ENCODE measurements around the gene LRP10.
A peak's percentile ranks its signal among the peaks of the same experiment; 100 is the strongest.
"Not testable (repeated sequence)": the region's sequence is repeated elsewhere in the genome, so short reads cannot be mapped to it uniquely, and the experiment has no call there.

LRP10 gene

DNA sequence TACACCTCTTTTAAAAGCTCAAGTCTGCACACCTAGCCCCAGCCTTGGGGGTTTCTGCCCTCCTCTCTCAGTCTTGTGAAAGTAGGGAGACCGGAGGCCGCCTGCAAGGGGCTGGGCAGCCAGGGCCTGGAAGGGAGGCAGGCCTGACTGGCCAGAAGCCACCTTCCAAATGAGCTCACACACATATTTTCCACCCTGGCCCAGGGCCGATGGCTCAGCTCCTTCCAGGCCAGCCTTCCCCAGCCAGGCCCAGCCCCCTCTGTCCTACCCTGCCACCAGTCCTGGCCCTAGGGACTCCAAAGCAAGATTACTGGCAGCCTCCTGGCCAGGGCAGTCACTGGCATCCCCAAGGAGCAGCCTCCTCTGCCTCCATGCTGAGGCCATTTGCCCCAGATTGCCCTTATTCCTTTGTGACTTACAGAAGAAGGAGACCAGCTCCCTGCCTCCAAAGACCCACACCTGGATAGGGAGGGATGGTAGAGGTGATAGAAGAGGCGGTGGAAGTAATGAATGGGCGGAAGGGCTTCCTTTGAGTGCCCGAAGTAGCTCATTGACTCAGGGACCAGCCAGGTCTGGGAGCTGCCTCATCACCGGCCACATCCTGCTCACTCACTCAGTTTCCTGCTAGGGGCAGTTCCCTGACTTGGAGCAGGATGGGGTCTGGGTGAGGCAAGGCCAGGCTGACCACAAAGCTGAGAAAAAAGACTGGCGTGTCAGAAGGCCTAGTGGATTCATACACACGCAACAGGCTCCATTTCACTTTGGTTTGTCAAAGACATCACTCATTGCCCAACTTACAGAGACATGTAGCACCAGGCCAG is 20.4 kb upstream of the LRP10 start:
- H3K36me3 ChIP-seq (ENCODE audit: control insufficient read depth in 1 of 2, insufficient read depth in 2 of 2, low read length in 2 of 2) = peaks cover 0 to 10% of the 10 kb centered on the region in 2 donors
- no peaks in the 10 kb centered on the region for H3K9me3 ChIP-seq (ENCODE audit: control insufficient read depth in 1 of 2, low read length in 2 of 2)
- H3K4me3 ChIP-seq (ENCODE audit: low read depth in 1 of 2, low read length in 2 of 2) = peak overlapping the region in 1 of 2 donors; percentile 5
- H3K27me3 ChIP-seq (ENCODE audit: control insufficient read depth in 1 of 2, insufficient read depth in 2 of 2, low read length in 2 of 2) = no peaks in the 10 kb centered on the region
- peak overlapping the region in 1 of 2 donors; percentile 43 for H3K9ac ChIP-seq (ENCODE audit: low read depth in 1 of 2, low read length in 2 of 2)
- H3K27ac ChIP-seq (ENCODE audit: low read depth, low read length) = peak overlapping the region; percentile 76
- peaks cover 36 to 52% of the 10 kb centered on the region in 2 donors for H3K4me1 ChIP-seq (ENCODE audit: control insufficient read depth in 1 of 2, insufficient read depth in 2 of 2, low read length in 2 of 2)

DNA sequence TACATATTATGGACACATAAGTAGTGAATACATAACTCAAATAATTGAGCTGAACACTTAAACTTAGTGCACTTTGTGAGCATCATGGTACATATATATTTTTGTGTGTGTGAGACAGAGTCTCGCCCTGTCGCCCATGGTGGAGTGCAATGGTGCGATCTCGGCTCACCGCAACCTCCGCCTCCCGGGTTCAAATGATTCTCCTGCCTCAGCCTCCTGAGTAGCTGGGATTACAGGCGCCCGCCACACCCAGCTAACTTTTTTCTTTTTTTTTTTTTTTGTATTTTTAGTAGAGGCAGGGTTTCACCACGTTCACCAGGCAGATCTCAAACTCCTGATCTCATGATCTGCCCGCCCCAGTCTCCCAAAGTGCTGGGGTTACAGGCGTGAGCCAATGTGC is 19.4 kb upstream of the LRP10 start:
- peak overlapping the region; percentile 77 for H3K27ac ChIP-seq (ENCODE audit: low read depth, low read length)
- not testable (repeated sequence) for H3K4me3 ChIP-seq (ENCODE audit: low read depth in 1 of 2, low read length in 2 of 2); H3K9ac ChIP-seq (ENCODE audit: low read depth in 1 of 2, low read length in 2 of 2); H3K9me3 ChIP-seq (ENCODE audit: control insufficient read depth in 1 of 2, low read length in 2 of 2); H3K27me3 ChIP-seq (ENCODE audit: control insufficient read depth in 1 of 2, insufficient read depth in 2 of 2, low read length in 2 of 2); H3K36me3 ChIP-seq (ENCODE audit: control insufficient read depth in 1 of 2, insufficient read depth in 2 of 2, low read length in 2 of 2)
- H3K4me1 ChIP-seq (ENCODE audit: control insufficient read depth in 1 of 2, insufficient read depth in 2 of 2, low read length in 2 of 2) = peaks cover 36 to 43% of the 10 kb centered on the region in 2 donors

DNA sequence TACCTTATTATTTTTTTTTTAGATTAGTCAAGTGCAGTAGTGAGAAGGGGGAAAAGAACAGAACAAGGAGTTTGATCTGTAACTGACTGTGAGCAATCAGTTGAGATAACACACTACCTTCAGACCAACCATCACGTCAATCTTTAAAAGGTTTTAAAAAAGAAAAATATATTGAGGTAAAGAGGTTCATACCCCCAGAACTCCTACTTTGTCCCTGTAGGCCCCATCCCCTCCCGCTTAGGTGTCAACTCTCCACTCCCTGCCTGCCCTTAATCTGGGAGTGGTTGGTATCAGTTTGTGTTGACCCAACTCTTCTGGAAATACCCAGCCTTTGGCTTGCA is 19.0 kb upstream of the LRP10 start:
- H3K27me3 ChIP-seq (ENCODE audit: control insufficient read depth in 1 of 2, insufficient read depth in 2 of 2, low read length in 2 of 2) = no peaks in the 10 kb centered on the region
- H3K9me3 ChIP-seq (ENCODE audit: control insufficient read depth in 1 of 2, low read length in 2 of 2) = no peaks in the 10 kb centered on the region
- peak overlapping the region; percentile 77 for H3K27ac ChIP-seq (ENCODE audit: low read depth, low read length)
- peak overlapping the region; percentile 86 to 98 for H3K9ac ChIP-seq (ENCODE audit: low read depth in 1 of 2, low read length in 2 of 2)
- H3K36me3 ChIP-seq (ENCODE audit: control insufficient read depth in 1 of 2, insufficient read depth in 2 of 2, low read length in 2 of 2) = no peaks in the 10 kb centered on the region
- peaks cover 36 to 43% of the 10 kb centered on the region in 2 donors for H3K4me1 ChIP-seq (ENCODE audit: control insufficient read depth in 1 of 2, insufficient read depth in 2 of 2, low read length in 2 of 2)
- H3K4me3 ChIP-seq (ENCODE audit: low read depth in 1 of 2, low read length in 2 of 2) = peak overlapping the region; percentile 82 to 85

DNA sequence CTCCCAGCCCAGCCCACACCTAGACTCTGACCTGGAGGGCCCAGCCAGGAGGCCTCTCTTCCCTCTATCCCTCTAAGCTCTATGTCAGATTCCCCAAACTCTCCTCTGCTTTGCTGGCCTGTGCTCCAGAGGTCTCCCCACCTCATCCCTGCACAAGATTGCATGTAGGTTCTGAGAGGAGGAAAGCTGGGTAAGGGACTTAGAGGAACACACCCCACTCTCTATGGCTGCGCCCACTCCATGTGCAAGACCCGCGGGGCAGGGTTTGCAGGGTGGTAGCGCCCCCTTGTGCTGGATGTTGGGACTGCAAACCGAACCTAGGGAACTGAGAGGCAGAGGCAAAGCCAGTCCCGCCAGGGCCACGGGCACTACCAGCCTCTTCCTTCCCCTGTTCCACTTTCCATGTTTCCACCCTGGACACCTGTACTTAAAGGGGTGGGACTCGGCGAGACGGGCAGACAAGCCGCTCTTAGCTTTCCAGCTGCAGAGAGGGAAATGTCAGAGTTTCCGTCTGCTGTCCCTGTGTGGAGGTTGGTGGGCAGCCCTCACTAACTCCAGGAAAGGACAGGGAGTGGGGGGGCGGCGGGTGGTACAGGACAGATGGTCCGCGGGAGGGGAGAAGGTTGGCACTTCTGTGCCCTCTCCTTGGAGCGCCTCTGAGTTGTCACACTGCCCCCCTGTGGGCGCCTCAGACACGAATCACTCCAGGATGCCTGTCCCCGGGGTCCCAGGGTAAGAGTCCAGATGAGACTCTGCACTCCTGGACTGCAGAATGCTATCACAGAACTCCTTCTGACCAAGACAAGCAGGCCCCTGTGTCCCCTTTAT is 18.4 kb upstream of the LRP10 start:
- Histone ChIP-seq H3K4me1 (ENCODE audit: control insufficient read depth in 1 of 2, insufficient read depth in 2 of 2, low read length in 2 of 2) (peaks cover 32 to 37% of the 10 kb centered on the region in 2 donors), H3K27ac (ENCODE audit: low read depth, low read length) (peak overlapping the region; percentile 77), H3K9me3 (ENCODE audit: control insufficient read depth in 1 of 2, low read length in 2 of 2) (no peaks in the 10 kb centered on the region), H3K36me3 (ENCODE audit: control insufficient read depth in 1 of 2, insufficient read depth in 2 of 2, low read length in 2 of 2) (no peaks in the 10 kb centered on the region), H3K4me3 (ENCODE audit: low read depth in 1 of 2, low read length in 2 of 2) (peak overlapping the region; percentile 82 to 85), H3K9ac (ENCODE audit: low read depth in 1 of 2, low read length in 2 of 2) (peak overlapping the region; percentile 86 to 98), H3K27me3 (ENCODE audit: control insufficient read depth in 1 of 2, insufficient read depth in 2 of 2, low read length in 2 of 2) (no peaks in the 10 kb centered on the region)

DNA sequence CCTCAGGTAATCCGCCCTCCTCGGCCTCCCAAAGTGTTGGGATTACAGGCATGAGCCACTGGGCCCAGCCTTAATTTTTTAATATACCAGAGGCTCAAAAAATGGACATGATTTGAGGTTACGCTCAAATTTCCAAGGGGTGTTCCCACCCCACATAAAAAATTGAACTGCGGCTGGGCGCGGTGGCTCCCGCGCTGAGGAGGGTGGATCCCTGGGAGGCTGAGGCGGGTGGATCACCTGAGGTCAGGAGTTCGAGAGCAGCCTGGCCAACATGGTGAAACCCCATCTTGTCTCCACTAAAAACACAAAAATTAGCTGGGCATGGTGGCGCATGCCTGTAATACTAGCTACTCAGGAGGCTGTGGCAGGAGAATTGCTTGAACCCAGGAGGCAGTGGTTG is 17.2 kb upstream of the LRP10 start:
- H3K9me3 ChIP-seq (ENCODE audit: control insufficient read depth in 1 of 2, low read length in 2 of 2); H3K27ac ChIP-seq (ENCODE audit: low read depth, low read length); H3K4me3 ChIP-seq (ENCODE audit: low read depth in 1 of 2, low read length in 2 of 2); H3K27me3 ChIP-seq (ENCODE audit: control insufficient read depth in 1 of 2, insufficient read depth in 2 of 2, low read length in 2 of 2); H3K36me3 ChIP-seq (ENCODE audit: control insufficient read depth in 1 of 2, insufficient read depth in 2 of 2, low read length in 2 of 2); H3K9ac ChIP-seq (ENCODE audit: low read depth in 1 of 2, low read length in 2 of 2): not testable (repeated sequence)
- H3K4me1 ChIP-seq (ENCODE audit: control insufficient read depth in 1 of 2, insufficient read depth in 2 of 2, low read length in 2 of 2) = peaks cover 25 to 33% of the 10 kb centered on the region in 2 donors

DNA sequence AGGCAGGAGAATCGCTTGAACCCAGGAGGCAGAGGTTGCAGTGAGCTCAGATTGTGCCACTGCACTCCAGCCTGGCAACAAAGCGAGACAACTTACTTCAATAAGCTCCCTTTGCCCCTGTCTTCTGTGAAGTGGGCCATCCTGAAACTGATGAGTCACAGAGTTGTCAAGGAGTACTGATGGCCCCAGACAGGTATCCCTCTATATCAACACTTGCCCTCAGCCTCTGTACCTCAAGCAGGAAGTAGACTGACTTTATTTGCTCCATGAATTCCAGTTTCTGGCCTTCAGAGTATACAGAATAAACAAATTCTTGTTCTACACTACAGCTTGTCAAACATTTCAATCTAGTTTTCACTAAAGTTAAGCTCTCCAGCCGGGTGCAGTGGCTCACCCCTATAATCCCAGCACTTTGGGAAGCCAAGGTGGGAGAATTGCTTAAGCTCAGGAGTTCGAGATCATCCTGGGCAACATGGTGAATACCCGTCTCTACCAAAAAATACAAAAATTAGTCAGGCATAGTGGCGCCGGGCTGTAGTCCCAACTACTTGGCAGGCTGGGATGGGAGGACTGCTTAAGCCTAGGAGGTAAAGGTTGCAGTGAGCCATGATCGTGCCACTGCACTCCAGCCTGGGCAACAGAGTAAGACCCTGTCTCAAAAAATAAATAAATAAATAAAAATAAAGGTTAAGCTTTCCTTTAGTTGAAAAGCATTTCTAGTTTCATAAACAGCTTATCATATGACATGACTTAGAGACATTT is 16.4 kb upstream of the LRP10 start:
- no peaks in the 10 kb centered on the region for H3K36me3 ChIP-seq (ENCODE audit: control insufficient read depth in 1 of 2, insufficient read depth in 2 of 2, low read length in 2 of 2)
- H3K27me3 ChIP-seq (ENCODE audit: control insufficient read depth in 1 of 2, insufficient read depth in 2 of 2, low read length in 2 of 2) = no peaks in the 10 kb centered on the region
- H3K9ac ChIP-seq (ENCODE audit: low read depth in 1 of 2, low read length in 2 of 2) = no peak overlapping the region
- no peaks in the 10 kb centered on the region for H3K9me3 ChIP-seq (ENCODE audit: control insufficient read depth in 1 of 2, low read length in 2 of 2)
- H3K27ac ChIP-seq (ENCODE audit: low read depth, low read length) = no peak overlapping the region
- peaks cover 25 to 33% of the 10 kb centered on the region in 2 donors for H3K4me1 ChIP-seq (ENCODE audit: control insufficient read depth in 1 of 2, insufficient read depth in 2 of 2, low read length in 2 of 2)
- no peak overlapping the region for H3K4me3 ChIP-seq (ENCODE audit: low read depth in 1 of 2, low read length in 2 of 2)

DNA sequence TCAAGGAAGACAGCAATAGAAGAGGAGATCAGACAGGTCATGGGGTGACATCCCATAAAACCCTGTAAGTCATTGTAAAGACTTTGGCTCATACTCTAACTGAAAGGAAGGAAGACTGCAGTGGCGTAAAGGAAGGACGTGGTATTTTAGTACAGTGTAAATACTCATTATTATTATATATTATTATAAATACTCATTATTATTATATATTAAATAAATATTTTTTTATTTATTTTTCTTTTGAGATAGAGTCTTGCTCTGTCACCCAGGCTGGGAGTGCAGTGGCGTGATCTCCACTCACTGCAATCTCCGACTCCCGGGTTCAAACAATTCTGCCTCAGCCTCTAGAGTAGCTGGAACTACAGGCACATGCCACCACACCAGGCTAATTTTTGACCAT is 15.1 kb upstream of the LRP10 start:
- no peak overlapping the region for H3K27ac ChIP-seq (ENCODE audit: low read depth, low read length)
- H3K4me3 ChIP-seq (ENCODE audit: low read depth in 1 of 2, low read length in 2 of 2) = no peak overlapping the region
- H3K9me3 ChIP-seq (ENCODE audit: control insufficient read depth in 1 of 2, low read length in 2 of 2) = no peaks in the 10 kb centered on the region
- H3K4me1 ChIP-seq (ENCODE audit: control insufficient read depth in 1 of 2, insufficient read depth in 2 of 2, low read length in 2 of 2) = peaks cover 16 to 23% of the 10 kb centered on the region in 2 donors
- H3K36me3 ChIP-seq (ENCODE audit: control insufficient read depth in 1 of 2, insufficient read depth in 2 of 2, low read length in 2 of 2) = no peaks in the 10 kb centered on the region
- no peak overlapping the region for H3K9ac ChIP-seq (ENCODE audit: low read depth in 1 of 2, low read length in 2 of 2)
- no peaks in the 10 kb centered on the region for H3K27me3 ChIP-seq (ENCODE audit: control insufficient read depth in 1 of 2, insufficient read depth in 2 of 2, low read length in 2 of 2)

DNA sequence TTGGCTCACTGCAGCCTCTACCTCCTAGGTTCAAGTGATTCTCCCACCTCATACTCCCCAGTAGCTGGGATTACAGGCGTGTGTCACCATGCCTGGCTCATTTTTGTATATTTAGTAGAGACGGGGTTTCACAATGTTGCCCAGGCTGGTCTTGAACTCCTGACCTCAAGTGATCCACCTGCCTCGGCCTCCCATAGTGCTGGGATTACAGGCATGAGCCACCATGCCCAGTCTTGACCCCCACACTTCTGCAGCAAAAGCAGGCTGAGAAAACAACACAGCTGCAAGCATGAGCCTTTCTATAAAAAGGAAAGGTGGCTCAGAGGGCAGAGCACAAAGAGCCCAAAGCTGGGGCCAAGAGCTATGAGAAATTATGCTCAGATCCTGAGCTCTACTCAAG is 11.2 kb upstream of the LRP10 start:
- not testable (repeated sequence) for H3K27ac ChIP-seq (ENCODE audit: low read depth, low read length); H3K4me1 ChIP-seq (ENCODE audit: control insufficient read depth in 1 of 2, insufficient read depth in 2 of 2, low read length in 2 of 2); H3K9ac ChIP-seq (ENCODE audit: low read depth in 1 of 2, low read length in 2 of 2); H3K36me3 ChIP-seq (ENCODE audit: control insufficient read depth in 1 of 2, insufficient read depth in 2 of 2, low read length in 2 of 2); H3K4me3 ChIP-seq (ENCODE audit: low read depth in 1 of 2, low read length in 2 of 2); H3K27me3 ChIP-seq (ENCODE audit: control insufficient read depth in 1 of 2, insufficient read depth in 2 of 2, low read length in 2 of 2); H3K9me3 ChIP-seq (ENCODE audit: control insufficient read depth in 1 of 2, low read length in 2 of 2)

DNA sequence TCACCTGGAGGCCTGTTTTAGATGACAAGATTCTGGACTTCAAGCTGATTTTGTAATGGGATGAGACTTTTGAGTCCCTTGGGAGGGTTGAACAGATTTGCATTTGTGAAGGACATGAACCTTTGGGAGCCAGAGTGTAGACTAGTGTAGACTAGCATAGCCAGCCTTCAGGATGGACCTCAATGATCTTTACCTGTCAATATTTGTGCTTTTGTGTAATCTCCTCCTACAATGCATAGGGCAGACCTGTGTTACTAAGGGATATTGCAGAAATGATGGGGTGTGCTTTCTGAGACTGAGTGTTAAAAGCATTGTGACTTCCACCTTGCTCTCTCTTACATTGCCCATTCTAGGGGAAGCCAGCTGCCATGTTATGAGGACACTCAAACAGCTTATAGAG is 9.9 kb upstream of the LRP10 start:
- no peak overlapping the region for H3K27ac ChIP-seq (ENCODE audit: low read depth, low read length)
- no peak overlapping the region for H3K4me3 ChIP-seq (ENCODE audit: low read depth in 1 of 2, low read length in 2 of 2)
- H3K9ac ChIP-seq (ENCODE audit: low read depth in 1 of 2, low read length in 2 of 2) = no peak overlapping the region
- H3K27me3 ChIP-seq (ENCODE audit: control insufficient read depth in 1 of 2, insufficient read depth in 2 of 2, low read length in 2 of 2) = no peaks in the 10 kb centered on the region
- no peaks in the 10 kb centered on the region for H3K4me1 ChIP-seq (ENCODE audit: control insufficient read depth in 1 of 2, insufficient read depth in 2 of 2, low read length in 2 of 2)
- H3K9me3 ChIP-seq (ENCODE audit: control insufficient read depth in 1 of 2, low read length in 2 of 2) = no peaks in the 10 kb centered on the region
- no peaks in the 10 kb centered on the region for H3K36me3 ChIP-seq (ENCODE audit: control insufficient read depth in 1 of 2, insufficient read depth in 2 of 2, low read length in 2 of 2)

DNA sequence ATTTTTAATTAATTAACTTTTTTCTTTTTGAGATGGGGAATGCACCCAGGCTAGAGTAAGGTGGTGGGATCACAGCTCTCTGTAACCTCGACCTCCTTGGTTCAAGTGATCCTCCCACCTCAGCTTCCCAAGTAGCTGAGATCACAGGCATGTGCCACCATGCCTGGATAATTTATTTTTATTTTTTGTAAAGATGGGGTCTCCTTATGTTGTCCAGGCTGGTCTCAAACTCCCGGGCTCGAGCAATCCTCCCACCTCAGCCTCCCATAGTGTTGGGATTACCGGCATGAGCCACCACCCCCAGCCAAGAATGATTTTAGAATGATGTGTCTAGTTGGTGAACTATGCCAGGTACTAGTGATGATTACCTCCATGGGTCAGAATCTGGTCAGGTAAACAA is 6.6 kb upstream of the LRP10 start:
- H3K9me3 ChIP-seq (ENCODE audit: control insufficient read depth in 1 of 2, low read length in 2 of 2) = no peaks in the 10 kb centered on the region
- H3K27ac ChIP-seq (ENCODE audit: low read depth, low read length) = no peak overlapping the region

More for the DNA sequence above, 6.6 kb upstream of the LRP10 start:
- Histone ChIP-seq H3K9ac (ENCODE audit: low read depth in 1 of 2, low read length in 2 of 2) (no peak overlapping the region), H3K27me3 (ENCODE audit: control insufficient read depth in 1 of 2, insufficient read depth in 2 of 2, low read length in 2 of 2) (no peaks in the 10 kb centered on the region), H3K36me3 (ENCODE audit: control insufficient read depth in 1 of 2, insufficient read depth in 2 of 2, low read length in 2 of 2) (no peaks in the 10 kb centered on the region), H3K4me1 (ENCODE audit: control insufficient read depth in 1 of 2, insufficient read depth in 2 of 2, low read length in 2 of 2) (no peaks in the 10 kb centered on the region), H3K4me3 (ENCODE audit: low read depth in 1 of 2, low read length in 2 of 2) (no peak overlapping the region)
